GM19240 (cell line): ENCODE data around the gene EPB41L4A.
"Not testable (repeated sequence)": the region's sequence is repeated elsewhere in the genome, so short reads cannot be mapped to it uniquely, and the experiment has no call there.

Source experiments
- DNase-seq: peaks from one replicate; pipeline ENCODE4 v3.0.0; 2011; ENCODE audit warnings: low spot score; ENCODE audit not compliant: insufficient read length

EPB41L4A gene

GRCh38 chr5:112419164-112419985 lies at the start of gene EPB41L4A:
Gene EPB41L4A, minus strand, starts transcription at chr5:112419277. Its CDS starts 238 bp downstream, at chr5:112419039.
- peak; percentile 11 for DNase-seq

GRCh38 chr5:112467485-112467884 lies 48.4 kb upstream of the EPB41L4A start:
- DNase-seq = no peak

GRCh38 chr5:112466261-112466660 lies 47.2 kb upstream of the EPB41L4A start:
- DNase-seq = not testable (repeated sequence)

- not testable (repeated sequence) for DNase-seq
Measured at GRCh38 chr5:112447187-112447760, 28.2 kb upstream of the EPB41L4A start.

GRCh38 chr5:112445626-112446350 lies 26.7 kb upstream of the EPB41L4A start:
- DNase-seq = no peak

- not testable (repeated sequence) for DNase-seq
Measured at GRCh38 chr5:112443932-112444331, 24.9 kb upstream of the EPB41L4A start.

GRCh38 chr5:112440031-112440430 lies 21.0 kb upstream of the EPB41L4A start:
- DNase-seq = no peak

- no peak for DNase-seq
Measured at GRCh38 chr5:112436144-112436543, 17.1 kb upstream of the EPB41L4A start.

GRCh38 chr5:112434641-112435040 lies 15.6 kb upstream of the EPB41L4A start:
- no peak for DNase-seq

GRCh38 chr5:112426202-112426601 lies 7.1 kb upstream of the EPB41L4A start:
- DNase-seq = not testable (repeated sequence)

- DNase-seq = peak; percentile 59
Measured at GRCh38 chr5:112419986-112420864, 1.1 kb upstream of the EPB41L4A start.

GRCh38 chr5:112418659-112419163 lies 366 bp downstream of the EPB41L4A start:
- no peak for DNase-seq

- DNase-seq = peak; percentile 8
Measured at GRCh38 chr5:112417931-112418658, 982 bp downstream of the EPB41L4A start.

- DNase-seq = no peak
Measured at GRCh38 chr5:112415552-112415951, 3.5 kb downstream of the EPB41L4A start.

- no peak for DNase-seq
Measured at GRCh38 chr5:112413611-112414010, 5.5 kb downstream of the EPB41L4A start.

- no peak for DNase-seq
Measured at GRCh38 chr5:112412346-112412745, 6.7 kb downstream of the EPB41L4A start.

GRCh38 chr5:112411903-112412302 lies 7.2 kb downstream of the EPB41L4A start:
- DNase-seq = no peak

GRCh38 chr5:112407666-112408065 lies 11.4 kb downstream of the EPB41L4A start:
- no peak for DNase-seq

- no peak for DNase-seq
Measured at GRCh38 chr5:112407240-112407639, 11.8 kb downstream of the EPB41L4A start.

GRCh38 chr5:112403069-112403468 lies 16.0 kb downstream of the EPB41L4A start:
- DNase-seq = no peak
